ACC112 (cell line): ENCODE data around the gene RAB6A.
"Not testable (repeated sequence)": the region's sequence is repeated elsewhere in the genome, so short reads cannot be mapped to it uniquely, and the experiment has no call there.

Source experiments
- H2AFZ ChIP-seq: fragments of 200-600 bp; sonication (generic); one replicate; pipeline ENCODE4 v1.6.0; 2017; ENCODE audit warnings: antibody characterized with exemption, low read length; ENCODE audit not compliant: unreplicated experiment
- H3K27ac ChIP-seq: fragments of 200-600 bp; sonication (generic); 2 replicates; pipeline ENCODE4 v1.5.1; 2014; ENCODE audit warnings: low read depth, mild to moderate bottlenecking, antibody characterized with exemption, low read length, moderate library complexity
- H3K27me3 ChIP-seq: fragments of 200-600 bp; sonication (generic); 2 replicates; pipeline ENCODE4 v1.6.1; 2014; ENCODE audit warnings: mild to moderate bottlenecking, antibody characterized with exemption, low read length, moderate library complexity, mixed read lengths; ENCODE audit not compliant: insufficient read depth
- H3K36me3 ChIP-seq: fragments of 200-600 bp; sonication (generic); 2 replicates; pipeline ENCODE4 v1.6.1; 2016; ENCODE audit warnings: mild to moderate bottlenecking, antibody characterized with exemption, low read length, moderate library complexity, mixed read lengths; ENCODE audit not compliant: insufficient read depth
- H3K4me1 ChIP-seq: fragments of 200-600 bp; sonication (generic); one replicate; pipeline ENCODE4 v1.6.1; 2016; ENCODE audit warnings: low read length, mixed read lengths; ENCODE audit not compliant: insufficient read depth, unreplicated experiment, control insufficient read depth
- H3K4me3 ChIP-seq: fragments of 200-600 bp; sonication (generic); 2 replicates; pipeline ENCODE4 v1.5.1; 2014; ENCODE audit warnings: mild to moderate bottlenecking, low read depth, low read length
- H3K79me2 ChIP-seq: fragments of 200-600 bp; sonication (generic); one replicate; pipeline ENCODE4 v1.6.0; 2016; ENCODE audit warnings: low read length; ENCODE audit not compliant: control insufficient read depth, unreplicated experiment, insufficient read depth

Gene RAB6A

GRCh38 chr11:73762732-73763131, 1.9 kb upstream of the RAB6A start:
- H3K4me1 ChIP-seq = peaks cover 12% of the 10 kb centered on the region
- no peak overlapping the region for H2AFZ ChIP-seq

GRCh38 chr11:73761403-73761945, 600 bp upstream of the RAB6A start:
- Histone ChIP-seq H3K79me2 (peaks cover 42% of the 10 kb centered on the region), H3K4me3 (peak overlapping the region; percentile 93), H3K27ac (peak overlapping the region; percentile 61), H3K4me1 (peaks cover 15% of the 10 kb centered on the region), H3K27me3 (no peaks in the 10 kb centered on the region), H3K36me3 (no peaks in the 10 kb centered on the region), H2AFZ (peak overlapping the region; percentile 95)

More at GRCh38 chr11:73762732-73763131, 1.9 kb upstream of the RAB6A start:
- Histone ChIP-seq H3K4me3 (no peak overlapping the region), H3K27ac (no peak overlapping the region), H3K36me3 (no peaks in the 10 kb centered on the region), H3K79me2 (peaks cover 31% of the 10 kb centered on the region), H3K27me3 (peaks cover 9% of the 10 kb centered on the region)

GRCh38 chr11:73760135-73760678, 667 bp downstream of the RAB6A start:
- Histone ChIP-seq H3K4me1 (peaks cover 15% of the 10 kb centered on the region), H2AFZ (peak overlapping the region; percentile 88), H3K27ac (peak overlapping the region; percentile 70), H3K4me3 (peak overlapping the region; percentile 93), H3K27me3 (no peaks in the 10 kb centered on the region), H3K36me3 (no peaks in the 10 kb centered on the region), H3K79me2 (peaks cover 54% of the 10 kb centered on the region)

GRCh38 chr11:73759610-73760134, 1.2 kb downstream of the RAB6A start:
- H3K27ac ChIP-seq = peak overlapping the region; percentile 70
- no peaks in the 10 kb centered on the region for H3K27me3 ChIP-seq
- H2AFZ ChIP-seq = peak overlapping the region; percentile 88
- peak overlapping the region; percentile 93 for H3K4me3 ChIP-seq
- H3K79me2 ChIP-seq = peaks cover 54% of the 10 kb centered on the region
- peaks cover 15% of the 10 kb centered on the region for H3K4me1 ChIP-seq
- no peaks in the 10 kb centered on the region for H3K36me3 ChIP-seq

GRCh38 chr11:73758451-73758850, 2.4 kb downstream of the RAB6A start:
- Histone ChIP-seq H2AFZ (no peak overlapping the region), H3K79me2 (peaks cover 66% of the 10 kb centered on the region), H3K36me3 (no peaks in the 10 kb centered on the region), H3K4me3 (peak overlapping the region; percentile 93), H3K27ac (no peak overlapping the region), H3K27me3 (no peaks in the 10 kb centered on the region), H3K4me1 (peaks cover 15% of the 10 kb centered on the region)

- no peak overlapping the region for H3K27ac ChIP-seq
- peaks cover 15% of the 10 kb centered on the region for H3K4me1 ChIP-seq
- no peaks in the 10 kb centered on the region for H3K36me3 ChIP-seq
- H3K4me3 ChIP-seq = peak overlapping the region; percentile 93
- peaks cover 72% of the 10 kb centered on the region for H3K79me2 ChIP-seq
- no peak overlapping the region for H2AFZ ChIP-seq
- H3K27me3 ChIP-seq = no peaks in the 10 kb centered on the region
Measured at GRCh38 chr11:73757598-73757997, 3.3 kb downstream of the RAB6A start.

GRCh38 chr11:73755670-73756069, 5.2 kb downstream of the RAB6A start:
- no peak overlapping the region for H2AFZ ChIP-seq
- no peak overlapping the region for H3K4me3 ChIP-seq
- H3K79me2 ChIP-seq = peaks cover 89% of the 10 kb centered on the region
- H3K36me3 ChIP-seq = no peaks in the 10 kb centered on the region
- no peaks in the 10 kb centered on the region for H3K27me3 ChIP-seq
- H3K27ac ChIP-seq = no peak overlapping the region
- peaks cover 15% of the 10 kb centered on the region for H3K4me1 ChIP-seq

GRCh38 chr11:73753938-73754337, 6.9 kb downstream of the RAB6A start:
- H3K27me3 ChIP-seq = no peaks in the 10 kb centered on the region
- H3K36me3 ChIP-seq = no peaks in the 10 kb centered on the region
- H3K79me2 ChIP-seq = peaks cover 88% of the 10 kb centered on the region
- H2AFZ ChIP-seq = no peak overlapping the region
- H3K4me1 ChIP-seq = peaks cover 15% of the 10 kb centered on the region
- no peak overlapping the region for H3K27ac ChIP-seq
- H3K4me3 ChIP-seq = no peak overlapping the region

GRCh38 chr11:73752903-73753302, 8.0 kb downstream of the RAB6A start:
- H2AFZ ChIP-seq = no peak overlapping the region
- H3K79me2 ChIP-seq = peaks cover 88% of the 10 kb centered on the region
- H3K27me3 ChIP-seq = no peaks in the 10 kb centered on the region
- H3K36me3 ChIP-seq = no peaks in the 10 kb centered on the region
- no peak overlapping the region for H3K27ac ChIP-seq
- no peak overlapping the region for H3K4me3 ChIP-seq
- H3K4me1 ChIP-seq = peaks cover 5% of the 10 kb centered on the region

- H3K27ac ChIP-seq = no peak overlapping the region
- H2AFZ ChIP-seq = no peak overlapping the region
- H3K27me3 ChIP-seq = no peaks in the 10 kb centered on the region
- H3K36me3 ChIP-seq = no peaks in the 10 kb centered on the region
- H3K79me2 ChIP-seq = peaks cover 88% of the 10 kb centered on the region
- H3K4me1 ChIP-seq = no peaks in the 10 kb centered on the region
- no peak overlapping the region for H3K4me3 ChIP-seq
Measured at GRCh38 chr11:73752216-73752867, 8.5 kb downstream of the RAB6A start.

- H3K27me3 ChIP-seq, H3K27ac ChIP-seq, H3K4me1 ChIP-seq, H3K36me3 ChIP-seq, H3K4me3 ChIP-seq, H2AFZ ChIP-seq: not testable (repeated sequence)
- H3K79me2 ChIP-seq = peaks cover 86% of the 10 kb centered on the region
Measured at GRCh38 chr11:73750862-73751261, 10.0 kb downstream of the RAB6A start.
